GM08714 (cell line): ENCODE results near the gene HDAC8.

ENCODE experiments used
- H3K4me3 ChIP-seq: fragments of 200-500 bp; sonication (Bioruptor generic); 2 replicates; pipeline ENCODE4 v1.5.1; 2014; ENCODE audit warnings: mild to moderate bottlenecking, low read length, inconsistent platforms
- ZNF274 ChIP-seq: IDR thresholded peaks from 2 replicates; pipeline ENCODE4 v1.6.1; 2012; ENCODE audit warnings: mild to moderate bottlenecking, low read depth, low read length

HDAC8 gene

GRCh38 chrX:72299891-72300630, 272.6 kb downstream of the HDAC8 start:
- H3K4me3 ChIP-seq, result no peak overlapping the region
- no peak for TF ChIP-seq ZNF274

DNA sequence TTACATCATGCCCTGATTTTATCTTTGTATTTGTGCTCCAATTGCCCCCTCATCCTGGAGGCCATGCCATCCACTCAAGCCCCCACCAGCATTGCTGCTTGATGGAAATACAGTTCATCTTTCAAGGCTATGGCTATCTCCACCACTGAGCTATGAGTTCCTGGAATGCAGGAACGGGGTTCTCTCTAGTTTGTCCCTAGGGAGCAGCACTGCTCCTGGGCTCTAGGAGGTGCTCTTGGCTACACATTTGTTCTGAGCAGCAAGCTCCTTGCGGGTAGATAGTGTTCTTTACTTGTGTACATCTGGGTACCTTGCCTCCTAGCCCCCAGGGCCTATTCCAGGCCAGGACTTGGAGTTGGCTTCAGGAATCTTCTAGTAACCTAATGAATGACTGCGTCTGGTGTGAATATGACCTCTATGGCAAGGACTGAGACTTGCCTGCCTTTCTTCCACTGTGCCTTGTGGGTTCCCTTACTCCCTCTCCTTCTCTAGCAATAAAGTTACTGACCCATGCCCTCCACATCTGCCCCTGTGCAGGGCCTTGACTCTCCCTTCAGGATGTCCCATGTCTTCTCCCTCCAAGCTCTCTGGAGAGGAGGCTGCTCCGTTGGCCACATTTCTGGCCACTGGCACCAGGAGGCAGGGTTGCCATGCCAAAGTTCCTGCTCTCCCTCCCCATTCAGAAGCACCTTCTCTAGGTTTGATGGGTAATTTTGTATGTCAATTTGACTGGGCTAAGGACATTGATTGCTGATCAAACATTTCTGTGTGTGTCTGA, 274.5 kb downstream of the HDAC8 start:
- no peak for TF ChIP-seq ZNF274
- no peak overlapping the region for H3K4me3 ChIP-seq

DNA sequence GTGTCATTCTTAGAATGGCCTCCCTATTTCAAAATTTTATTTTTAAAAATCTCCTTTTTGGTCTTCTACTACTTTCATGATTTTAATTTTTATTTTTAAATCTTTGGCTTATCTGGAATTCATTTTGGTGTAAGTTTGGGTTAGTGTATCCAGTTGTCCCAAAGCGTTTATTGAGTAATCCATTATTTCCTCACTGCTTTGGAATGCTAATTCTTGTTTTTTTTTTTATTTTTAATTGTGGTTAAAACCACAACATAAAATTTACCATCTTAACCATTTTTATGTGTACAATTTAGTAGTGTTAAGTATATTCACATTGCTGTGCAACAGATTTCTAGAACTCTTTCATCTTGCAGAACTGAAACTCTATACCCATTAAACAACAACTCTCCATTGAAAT, 275.7 kb downstream of the HDAC8 start:
- no peak overlapping the region for H3K4me3 ChIP-seq

DNA sequence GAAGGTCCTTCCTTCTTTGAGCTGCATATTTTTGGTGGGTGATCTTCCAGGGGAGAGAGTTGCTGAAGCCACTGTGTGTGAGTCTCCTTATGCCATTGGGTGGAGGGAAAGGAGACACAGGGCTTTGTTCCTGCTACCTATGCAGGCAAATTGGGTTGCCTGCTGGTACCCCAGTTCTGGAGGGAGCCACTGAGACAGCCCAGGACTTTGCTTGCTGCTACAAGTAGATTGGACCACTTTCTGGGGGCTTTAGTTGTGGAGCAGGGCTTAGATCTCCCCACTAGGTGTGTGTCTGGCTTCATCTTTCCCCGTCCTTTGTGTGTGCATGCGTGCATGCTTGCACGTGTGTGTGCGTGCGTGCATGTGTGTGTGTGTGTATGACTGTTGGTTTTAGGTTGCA, 276.9 kb downstream of the HDAC8 start:
- no peak overlapping the region for H3K4me3 ChIP-seq
- TF ChIP-seq ZNF274, result no peak

More for the DNA sequence above, 275.7 kb downstream of the HDAC8 start:
- no peak for TF ChIP-seq ZNF274

DNA sequence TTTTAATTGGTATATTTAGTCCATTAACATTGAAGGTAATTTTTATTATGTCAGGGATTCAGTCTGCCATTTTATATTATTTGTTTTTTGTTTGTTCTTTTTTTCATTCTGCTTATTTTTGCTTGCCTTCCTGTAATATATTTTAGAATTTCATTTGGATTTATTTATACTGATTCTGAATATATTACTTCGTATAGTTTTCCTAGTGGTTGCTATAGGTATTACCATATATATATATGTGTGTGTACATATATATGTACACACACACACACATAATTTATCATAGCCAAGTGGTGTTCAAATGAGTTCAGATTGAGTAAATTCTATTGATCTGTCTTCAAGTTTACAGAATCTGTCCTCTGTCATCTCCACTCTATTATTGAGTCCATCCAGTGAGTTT, 278.1 kb downstream of the HDAC8 start:
- H3K4me3 ChIP-seq, result no peak overlapping the region
- no peak for TF ChIP-seq ZNF274

GRCh38 chrX:72282302-72282701, 290.3 kb downstream of the HDAC8 start:
- TF ChIP-seq ZNF274, result no peak
- no peak overlapping the region for H3K4me3 ChIP-seq

DNA sequence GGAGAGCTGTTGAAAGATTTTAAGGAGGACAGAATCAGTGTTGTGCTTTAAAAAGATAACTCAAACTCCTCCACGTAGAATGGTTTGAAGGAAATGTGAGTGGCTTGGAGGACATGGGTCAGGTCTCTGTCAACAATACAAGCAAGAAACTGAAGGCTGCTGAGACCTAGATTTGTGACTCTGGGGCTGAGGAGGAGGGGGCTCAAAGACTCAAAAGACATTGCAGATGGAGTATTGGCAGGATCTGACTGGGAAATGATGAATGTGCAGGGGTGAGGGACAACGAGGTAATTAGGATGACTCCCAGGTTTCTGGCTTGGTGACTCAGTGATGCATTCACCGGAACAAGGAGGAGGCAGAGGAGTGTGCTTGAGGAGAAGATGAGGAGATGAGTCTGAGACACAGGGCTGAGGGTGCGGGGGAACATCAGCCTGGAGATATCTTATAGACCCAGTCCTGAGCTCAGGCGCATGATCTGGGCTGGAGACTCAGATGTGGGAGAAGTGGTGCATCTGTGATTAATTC, 292.3 kb downstream of the HDAC8 start:
- TF ChIP-seq ZNF274, result no peak
- H3K4me3 ChIP-seq, result no peak overlapping the region
